HG03135 (cell line): ENCODE data around the gene ADAMTSL2.

Source experiments
- ATAC-seq: cut with Tn5 transposase; IDR thresholded peaks from one replicate; pipeline ENCODE4 v1.9.1; 2021; ENCODE audit warnings: mild to moderate bottlenecking, moderate library complexity; ENCODE audit not compliant: unreplicated experiment

ADAMTSL2 gene

DNA sequence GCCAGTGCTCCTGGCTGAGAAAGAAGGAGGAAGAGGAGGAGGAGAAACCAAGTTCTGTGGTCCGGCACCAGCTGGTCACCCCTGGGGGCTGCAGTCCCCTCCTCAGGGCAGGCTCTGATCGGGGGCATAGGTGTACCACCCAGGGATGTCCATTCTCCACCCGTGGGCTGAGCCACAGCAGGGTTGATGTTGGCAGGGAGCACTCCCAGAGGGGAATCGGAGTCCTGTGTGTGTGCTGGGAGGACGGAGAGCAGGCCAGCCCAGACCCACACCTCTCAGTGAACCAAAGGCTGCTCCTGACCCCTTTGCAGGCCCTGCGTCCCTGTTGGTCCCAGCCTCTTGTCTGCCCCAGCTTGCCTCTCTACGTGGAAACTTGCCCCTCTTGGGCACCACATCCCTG lies 4.6 kb upstream of the ADAMTSL2 start:
- no peak for ATAC-seq

DNA sequence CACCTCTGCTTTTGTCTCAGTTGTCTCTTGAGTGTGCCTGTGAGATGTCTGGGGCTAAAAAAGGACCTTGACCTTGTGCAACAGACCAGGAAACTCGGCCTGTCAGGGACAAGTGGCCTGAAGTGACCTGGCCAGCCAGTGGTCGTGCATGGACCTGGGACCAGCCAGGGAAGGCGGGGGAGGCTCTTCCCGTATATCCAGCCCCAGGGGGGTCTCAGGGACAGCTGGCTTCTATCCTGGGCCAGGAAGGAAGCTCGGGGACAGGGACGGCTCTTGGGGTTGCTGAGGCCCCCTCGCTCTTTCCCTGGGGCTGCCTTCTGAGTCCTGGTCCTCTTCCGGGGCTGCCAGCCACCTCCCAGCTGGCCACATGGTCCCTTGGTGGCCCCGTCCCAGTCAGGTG lies 3.2 kb upstream of the ADAMTSL2 start:
- no peak for ATAC-seq

DNA sequence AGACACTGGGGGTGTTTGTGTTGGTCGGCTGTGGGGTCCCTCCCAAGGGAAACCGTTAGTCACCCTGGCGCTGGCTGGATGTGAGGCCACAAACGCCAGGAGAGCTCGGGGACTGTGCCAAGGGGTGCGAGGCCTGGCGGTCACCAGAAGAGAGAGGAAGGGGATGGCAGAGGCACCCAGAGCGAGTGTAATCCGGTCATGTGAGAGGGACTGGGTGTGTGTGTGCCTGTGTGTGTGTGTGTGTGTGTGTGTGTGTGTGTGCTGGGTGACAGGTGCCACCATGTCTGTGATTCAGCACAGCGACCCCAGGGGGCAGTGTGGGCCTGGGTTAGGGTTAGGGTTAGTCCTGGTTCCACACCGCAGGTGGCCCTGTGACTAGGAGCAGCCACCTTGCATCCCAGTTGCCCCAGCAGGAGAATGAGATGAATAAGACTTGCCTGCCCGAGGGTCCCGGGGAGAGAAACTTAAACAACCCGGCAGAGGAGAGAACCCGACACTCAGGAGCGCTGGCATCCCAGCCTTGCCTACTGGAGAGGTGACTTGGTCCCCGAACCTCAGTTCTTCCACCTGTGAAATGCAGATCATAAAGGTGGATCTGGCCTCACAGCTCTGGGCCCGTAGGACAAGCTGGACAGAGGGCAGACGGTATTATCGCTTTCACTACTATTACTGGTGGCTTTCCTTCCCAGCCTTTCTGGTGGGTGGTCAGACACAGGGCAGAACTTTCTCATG lies 1.4 kb upstream of the ADAMTSL2 start:
- no peak for ATAC-seq

DNA sequence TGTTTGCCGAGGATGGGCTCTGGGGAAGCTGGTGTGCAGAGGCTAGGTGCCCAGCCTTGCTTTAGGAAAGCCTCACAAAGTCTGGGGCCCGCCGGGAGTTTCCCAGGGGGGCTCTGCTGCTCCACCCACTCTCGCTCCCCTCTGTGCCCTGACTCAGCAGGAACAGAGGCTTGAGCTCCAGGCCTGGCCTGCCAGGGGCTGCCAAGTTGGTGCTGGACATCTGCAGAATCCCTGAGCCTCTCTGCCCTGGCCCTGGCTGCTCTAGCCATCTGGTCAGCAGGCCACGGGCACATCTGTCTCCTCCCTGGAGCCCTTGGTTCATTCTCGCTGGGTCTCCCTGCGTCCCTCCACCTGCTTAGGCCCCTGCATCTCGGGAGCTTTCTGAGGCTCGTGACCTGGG lies 647 bp upstream of the ADAMTSL2 start:
- no peak for ATAC-seq

DNA sequence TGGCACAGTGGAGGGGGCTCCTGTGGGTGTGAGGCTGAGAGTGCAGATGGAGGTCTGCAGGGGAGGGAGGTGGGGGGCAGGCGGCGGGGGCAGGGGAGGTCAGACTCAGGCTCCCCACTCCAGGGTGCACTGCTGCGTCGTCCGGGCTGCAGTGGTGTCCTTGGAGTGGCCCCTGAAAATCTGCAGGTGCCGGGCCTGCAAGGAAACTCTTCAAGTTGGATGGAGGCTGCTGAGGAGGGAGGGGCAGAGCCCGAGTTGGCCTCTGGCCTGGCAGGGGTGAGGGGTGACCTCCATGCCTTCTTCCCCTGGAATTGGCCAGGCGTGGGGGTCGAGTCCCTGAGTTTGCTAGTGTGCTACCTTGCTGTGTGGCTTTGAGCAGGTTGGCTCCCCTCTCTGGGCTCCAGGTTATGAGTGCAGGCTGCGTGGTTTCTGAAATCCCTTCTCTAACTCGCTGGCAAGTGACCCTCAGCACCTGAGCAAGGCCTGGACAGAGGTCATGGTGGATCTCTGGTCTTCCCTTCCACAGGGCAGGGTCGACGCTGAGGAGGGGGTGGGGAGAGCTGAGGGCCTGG lies 888 bp downstream of the ADAMTSL2 start:
- no peak for ATAC-seq

DNA sequence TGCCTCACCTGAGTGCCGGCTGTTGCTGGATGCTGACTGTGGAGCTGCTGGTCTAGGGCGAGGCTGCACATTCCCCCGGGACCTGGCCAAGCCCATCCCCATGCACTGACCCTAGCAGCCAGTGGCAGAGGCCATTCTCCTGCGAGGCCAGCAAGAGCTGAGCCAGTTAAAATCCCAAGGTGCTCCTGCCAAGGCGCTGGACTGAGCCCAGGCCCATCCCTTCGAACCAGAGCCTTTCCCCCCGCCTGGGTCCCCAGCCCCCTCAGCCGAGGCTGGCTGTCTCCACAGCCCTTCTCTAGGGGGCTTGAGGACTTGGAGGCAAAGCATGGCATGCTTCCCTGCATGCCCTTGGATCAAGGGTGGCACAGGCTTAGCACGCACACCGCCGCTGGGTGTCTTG lies 1.6 kb downstream of the ADAMTSL2 start:
- ATAC-seq = no peak

DNA sequence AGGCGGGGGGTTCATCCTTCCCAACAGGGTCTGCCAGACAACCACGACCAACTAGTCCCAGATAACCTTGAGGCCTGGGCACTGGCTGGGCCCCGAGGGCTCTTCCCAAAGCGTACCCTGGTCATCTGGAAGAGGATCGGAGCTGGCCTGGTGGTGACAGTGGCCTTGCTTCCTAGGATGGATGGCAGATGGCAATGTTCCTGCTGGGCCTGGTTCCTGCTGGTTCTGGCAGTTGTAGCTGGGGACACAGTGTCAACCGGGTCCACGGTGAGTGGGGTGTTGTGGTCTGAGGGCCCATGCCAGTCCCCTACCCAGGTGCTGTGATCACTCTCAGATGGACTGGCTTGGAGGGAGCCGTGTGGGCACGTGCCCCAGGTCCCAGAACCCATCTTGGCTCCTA lies 2.0 kb downstream of the ADAMTSL2 start:
- no peak for ATAC-seq

DNA sequence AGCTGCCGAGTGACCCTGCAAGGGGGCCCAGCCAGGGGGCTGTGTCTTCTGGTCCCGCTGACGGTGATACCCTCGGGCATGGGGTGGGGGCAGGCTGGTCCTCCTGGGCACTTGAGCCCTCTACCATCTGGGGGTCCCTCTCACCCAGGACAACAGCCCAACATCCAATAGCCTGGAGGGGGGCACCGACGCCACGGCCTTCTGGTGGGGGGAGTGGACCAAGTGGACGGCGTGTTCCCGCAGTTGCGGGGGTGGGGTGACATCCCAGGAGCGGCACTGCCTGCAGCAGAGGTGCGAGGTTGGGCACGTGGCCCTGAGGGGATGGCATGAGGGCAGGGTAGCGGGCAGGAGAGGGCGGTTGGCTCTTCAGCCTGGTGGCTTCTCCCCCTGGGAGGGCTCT lies 2.8 kb downstream of the ADAMTSL2 start:
- ATAC-seq = no peak

DNA sequence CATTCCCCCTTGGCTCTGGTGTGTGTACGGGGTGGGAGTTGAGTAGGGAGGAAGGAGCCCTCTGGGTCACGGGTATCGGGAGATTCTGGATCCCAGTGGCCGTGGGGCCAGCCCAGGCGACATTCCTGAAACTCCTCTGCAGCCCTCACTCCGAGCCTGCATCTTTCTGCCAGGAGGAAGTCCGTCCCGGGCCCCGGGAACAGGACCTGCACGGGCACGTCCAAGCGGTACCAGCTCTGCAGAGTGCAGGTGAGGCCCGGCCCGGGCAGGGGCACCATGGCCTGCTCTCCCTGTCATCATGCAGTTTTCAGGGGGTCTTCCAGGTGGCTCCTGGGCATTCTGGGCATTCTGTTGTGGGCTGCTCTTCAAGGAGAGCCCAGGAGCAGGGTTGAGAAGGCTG lies 3.7 kb downstream of the ADAMTSL2 start:
- ATAC-seq = no peak

DNA sequence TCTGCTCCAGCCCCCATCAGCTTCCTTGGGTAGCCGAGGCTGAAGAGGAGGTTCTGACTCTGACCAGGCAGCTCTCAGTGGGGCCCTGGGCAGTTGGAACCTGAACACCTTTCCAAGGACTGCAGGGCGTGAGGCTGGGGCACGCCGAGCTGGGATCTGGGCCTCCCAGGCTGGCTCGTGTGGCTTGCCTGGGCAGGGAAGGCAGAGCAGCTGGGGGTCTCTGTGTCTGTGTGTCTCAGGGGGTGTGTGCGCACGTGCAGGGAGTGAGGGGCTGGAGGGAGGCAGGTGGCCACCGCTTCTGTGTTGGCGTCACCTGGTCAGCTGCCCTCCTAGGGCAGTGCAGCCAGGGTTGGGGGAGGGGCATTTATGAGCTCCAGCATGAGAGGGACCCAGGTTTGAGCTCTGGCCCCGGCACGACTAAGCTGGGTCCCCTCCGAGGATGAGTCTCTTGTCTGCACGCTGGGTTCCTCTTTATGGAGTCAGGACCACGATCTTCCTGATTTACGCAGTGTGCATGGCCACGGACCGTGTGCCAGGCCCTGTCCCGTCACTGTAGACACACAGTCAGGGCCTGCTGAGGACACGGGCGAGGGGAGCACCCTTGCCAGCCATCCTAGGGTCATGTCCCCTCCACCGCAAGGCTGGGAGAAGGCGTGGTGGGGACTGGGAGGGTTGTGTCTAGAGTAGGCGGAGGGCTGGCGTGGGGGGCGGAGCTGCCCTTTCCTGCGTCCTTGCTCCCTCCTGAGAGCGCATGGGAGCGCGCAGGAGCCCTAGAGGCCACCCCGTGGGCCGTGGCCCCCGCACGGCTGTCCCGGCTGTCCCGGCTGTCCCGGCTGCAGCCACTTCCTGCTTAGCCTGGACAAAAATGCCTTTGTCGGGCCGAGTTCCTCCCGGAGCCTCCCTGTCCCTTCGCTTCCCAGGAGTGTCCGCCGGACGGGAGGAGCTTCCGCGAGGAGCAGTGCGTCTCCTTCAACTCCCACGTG lies 4.6 kb downstream of the ADAMTSL2 start:
- ATAC-seq = no peak

DNA sequence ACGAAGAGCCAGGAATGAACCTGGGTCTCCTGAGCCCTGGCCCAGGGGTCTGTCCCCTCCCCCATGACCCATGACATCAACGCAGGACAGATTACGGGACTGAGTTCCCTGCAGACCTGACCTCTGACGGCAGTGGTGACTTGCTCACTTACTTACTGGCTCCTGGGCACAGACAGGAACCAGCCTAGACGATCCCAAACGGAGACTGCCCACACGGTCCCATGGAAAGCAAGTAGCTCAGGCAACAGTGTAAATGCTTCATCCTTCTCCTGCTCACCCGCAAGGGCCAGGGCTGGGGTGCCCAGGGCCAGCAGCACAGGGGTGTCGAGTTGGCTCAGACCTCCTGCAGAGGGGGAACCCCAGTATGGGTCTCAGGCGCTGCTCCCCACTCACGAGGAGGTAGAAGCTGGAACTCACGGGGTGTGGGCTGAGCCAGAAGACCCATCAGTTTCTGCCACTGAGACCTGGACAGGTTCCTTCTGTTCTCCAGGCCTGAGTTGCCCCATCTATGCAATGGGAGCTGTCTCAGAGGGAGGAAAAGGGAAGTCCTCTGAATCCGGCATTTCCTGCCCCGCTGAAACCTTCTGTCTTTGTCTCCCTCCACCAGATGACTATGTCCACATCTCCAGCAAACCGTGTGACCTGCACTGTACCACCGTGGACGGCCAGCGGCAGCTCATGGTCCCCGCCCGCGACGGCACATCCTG lies 5.6 kb downstream of the ADAMTSL2 start:
- ATAC-seq = no peak

DNA sequence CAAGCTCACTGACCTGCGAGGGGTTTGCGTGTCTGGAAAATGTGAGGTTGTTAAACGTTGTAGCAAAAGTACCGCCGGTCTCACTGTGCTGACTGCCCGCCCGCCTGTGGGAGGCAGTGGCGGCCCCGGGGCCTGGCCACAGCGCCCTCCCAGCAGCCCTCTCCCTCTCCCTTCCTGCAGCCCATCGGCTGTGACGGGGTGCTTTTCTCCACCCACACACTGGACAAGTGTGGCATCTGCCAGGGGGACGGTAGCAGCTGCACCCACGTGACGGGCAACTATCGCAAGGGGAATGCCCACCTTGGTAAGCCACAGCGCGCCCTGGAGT lies 6.2 kb downstream of the ADAMTSL2 start:
- ATAC-seq = no peak

DNA sequence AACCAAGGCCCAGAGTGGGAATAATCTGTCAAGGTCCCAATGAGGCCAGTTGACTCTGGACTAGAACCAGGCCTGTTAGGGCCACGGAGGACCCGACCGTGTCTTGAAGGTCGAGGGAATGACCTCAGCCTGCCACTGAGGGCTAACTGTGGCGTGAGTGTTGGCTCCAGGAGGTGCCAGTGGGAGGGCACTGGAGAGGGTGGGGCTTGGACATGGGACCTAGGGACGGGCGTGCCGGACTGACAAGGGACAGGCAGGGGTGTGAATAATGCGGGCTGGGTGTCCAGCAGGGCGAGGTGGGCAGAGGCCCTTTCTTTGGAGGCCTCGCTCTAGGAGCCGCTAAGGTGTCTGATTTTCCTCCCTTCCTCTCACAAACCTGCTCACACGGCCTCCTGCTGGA lies 7.5 kb downstream of the ADAMTSL2 start:
- ATAC-seq = no peak

DNA sequence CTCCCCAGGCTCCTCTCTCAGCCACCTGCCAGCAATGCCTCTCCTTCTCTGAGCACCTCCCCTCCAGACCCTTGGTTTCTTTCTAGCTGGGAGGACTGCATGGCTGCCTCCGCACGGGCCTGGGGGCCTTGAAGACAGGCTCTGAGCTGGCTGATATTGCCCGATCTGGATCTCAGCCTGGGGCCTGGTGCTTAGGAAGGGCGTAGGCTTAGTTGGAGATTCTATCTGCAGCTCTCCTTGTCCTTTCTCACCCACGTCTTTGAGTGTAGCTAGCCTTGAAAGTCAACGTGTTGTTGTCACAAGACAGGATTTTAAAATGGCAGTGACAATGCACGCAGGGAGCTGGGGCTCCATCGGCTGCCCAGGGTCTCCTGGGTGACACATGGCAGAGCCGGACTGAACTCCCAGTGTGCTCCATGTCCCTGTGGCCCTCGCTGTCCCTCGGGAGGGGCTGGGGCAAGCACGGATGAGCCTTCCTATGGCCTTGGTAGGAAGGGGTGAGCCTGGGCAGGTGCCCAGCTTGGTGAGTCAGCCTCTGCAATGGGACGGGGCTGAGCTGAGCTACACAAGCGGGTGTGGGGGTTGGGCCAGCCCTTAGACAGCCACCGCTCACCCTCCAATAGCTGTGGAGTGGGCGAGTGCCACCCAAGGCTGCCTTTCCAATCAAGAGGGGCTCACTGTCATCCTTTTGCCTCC lies 9.4 kb downstream of the ADAMTSL2 start:
- no peak for ATAC-seq

DNA sequence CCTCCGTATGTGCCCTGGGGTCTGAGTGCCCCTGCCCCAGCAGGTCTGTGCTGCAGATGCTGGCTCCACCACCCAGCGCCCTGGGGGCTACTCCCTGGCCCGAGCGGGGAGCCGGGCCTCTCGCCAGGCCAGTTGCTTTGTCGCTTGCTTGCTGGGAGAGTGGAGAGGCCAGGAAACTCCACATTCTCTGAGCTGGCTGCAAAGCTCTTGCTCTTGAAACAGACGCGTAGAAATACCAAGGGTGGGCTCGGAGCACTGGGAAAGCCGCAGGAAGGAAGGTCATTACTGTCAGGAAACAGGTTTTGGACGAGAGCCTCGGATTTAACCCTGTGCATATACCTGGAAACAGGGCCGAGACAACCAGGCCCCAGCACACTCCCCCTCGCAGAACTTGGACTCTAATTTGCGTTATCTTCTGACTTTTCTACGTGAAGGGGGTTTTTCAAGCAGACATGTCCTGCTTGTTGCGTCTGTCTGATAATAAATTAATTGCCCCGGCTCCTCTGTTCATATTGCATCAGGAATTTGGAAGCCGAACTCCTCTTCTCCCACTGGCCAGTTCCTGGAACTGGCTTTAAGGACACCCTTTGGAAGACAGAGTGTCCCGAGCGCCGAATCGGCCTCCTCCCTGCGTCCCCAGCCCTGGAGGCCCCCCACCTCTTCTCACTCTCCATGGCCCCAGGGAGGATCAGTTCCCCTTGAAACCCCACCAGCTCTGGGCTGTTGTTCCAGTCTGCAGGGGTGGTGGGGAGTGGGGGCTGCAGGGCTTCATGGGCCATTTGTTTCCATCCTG lies 11.2 kb downstream of the ADAMTSL2 start:
- no peak for ATAC-seq

DNA sequence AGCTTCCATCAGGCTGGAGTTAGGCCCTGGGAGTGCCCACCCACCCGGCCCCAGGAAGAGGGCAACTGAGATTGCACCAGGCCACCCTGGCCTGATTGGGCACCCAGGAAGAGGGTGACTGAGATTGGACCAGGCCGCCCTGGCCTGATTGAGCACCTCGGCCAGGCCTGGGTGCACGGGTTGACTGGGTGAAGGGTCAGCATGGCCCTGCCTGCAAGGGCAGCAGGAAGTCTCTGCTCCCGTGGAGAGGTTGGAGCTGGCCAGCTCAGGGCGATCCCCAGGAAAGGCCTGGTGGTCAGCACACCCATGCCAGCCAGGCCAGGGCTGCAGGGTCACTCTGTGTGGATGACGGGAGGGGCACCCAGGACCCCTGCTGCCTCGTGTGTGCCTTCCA lies 11.8 kb downstream of the ADAMTSL2 start:
- ATAC-seq = no peak

DNA sequence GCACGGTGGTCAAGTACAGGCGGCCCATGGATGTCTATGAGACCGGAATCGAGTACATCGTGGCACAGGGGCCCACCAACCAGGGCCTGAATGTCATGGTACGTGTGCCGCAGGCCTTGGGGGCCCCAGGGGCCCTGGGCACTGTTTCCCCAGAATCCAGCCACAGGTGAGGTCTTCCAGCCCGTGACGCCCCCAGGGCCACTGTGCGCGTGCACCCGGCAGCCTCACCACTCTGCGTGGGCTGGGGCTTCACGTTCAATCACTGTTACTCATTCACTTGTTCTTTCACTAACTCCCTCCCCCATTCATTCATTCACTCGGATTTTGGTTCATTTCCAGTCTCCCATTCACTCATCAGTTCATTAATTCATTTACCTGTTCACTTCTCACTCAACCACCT lies 12.6 kb downstream of the ADAMTSL2 start:
- no peak for ATAC-seq

DNA sequence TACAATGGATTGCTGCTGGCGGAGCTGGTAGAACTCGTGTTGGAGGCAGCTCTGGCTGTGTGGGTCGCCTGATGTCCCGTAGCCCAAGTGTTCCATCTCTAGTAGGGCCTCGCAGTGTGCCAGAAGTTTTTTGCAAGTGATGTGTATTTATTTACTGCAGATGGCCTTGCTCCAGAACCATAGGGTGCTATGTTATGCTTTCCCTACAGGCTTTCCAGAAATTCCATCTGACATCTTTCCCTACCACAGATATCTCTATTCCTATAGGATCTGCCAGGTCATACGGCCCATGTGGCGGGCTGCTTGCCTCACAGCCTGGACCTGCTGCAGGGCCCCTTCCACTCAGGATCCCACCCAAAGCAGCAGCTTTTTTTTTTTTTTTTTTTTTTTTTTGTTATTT lies 16.9 kb downstream of the ADAMTSL2 start:
- no peak for ATAC-seq

DNA sequence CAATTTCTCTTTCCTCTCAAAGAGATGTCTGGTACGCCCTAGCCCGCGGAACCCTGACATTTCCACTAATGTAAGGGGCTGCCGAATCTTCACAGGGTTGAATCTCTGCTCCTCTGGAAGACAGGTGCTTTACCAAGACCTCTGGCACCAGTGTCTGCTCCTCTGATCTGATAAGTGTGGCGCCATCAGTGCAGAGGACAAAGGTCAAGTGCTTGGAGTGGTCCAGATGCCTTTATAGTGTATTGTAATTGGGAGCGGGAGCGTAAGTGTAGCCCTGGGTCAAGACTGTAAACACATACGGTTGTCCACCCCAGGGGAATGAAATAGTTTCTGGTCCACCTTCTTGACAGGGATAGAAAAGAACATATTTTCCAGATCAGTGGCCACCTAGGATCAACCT lies 17.7 kb downstream of the ADAMTSL2 start:
- no peak for ATAC-seq

DNA sequence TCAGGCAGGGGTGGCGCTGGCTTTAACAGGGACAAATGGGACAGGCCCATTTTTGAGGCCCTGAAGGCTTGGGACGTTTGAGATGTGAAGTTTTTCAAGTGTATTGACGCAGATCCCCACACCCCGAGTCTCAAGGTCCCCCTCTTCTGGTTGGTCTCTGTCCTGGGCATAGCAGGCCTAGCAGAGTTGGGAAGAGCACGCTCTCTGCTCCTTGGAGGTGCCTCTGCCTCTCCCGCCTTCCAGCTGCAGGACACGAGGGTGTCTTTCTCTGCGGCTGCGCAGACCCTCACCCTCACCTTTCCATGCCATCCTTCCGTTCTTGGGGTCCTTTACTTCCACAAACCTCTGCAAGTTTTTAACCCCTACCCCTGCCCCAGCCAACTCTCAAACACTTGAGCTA lies 18.6 kb downstream of the ADAMTSL2 start:
- ATAC-seq = no peak
